RWPE1 (cell line): ENCODE results near the gene TMEM31.

Experiments
- CTCF ChIA-PET: fragments of 350-600 bp; sonication (Branson Sonifier 250); formaldehyde crosslinking; extraction: SDS; loops from one replicate; lab custom pipeline; 2021; lab: Yijun Ruan, JAX
- POLR2A ChIA-PET: fragments of 400-600 bp; formaldehyde crosslinking; extraction: SDS; loops from one replicate; lab custom pipeline; 2020; ENCODE audit warnings: antibody characterized with exemption; ENCODE audit not compliant: low non-redundant PET; lab: Yijun Ruan, JAX
- DNase-seq: peaks from one replicate; pipeline ENCODE4 v3.0.0; 2012; ENCODE audit warnings: low spot score
- H3K27ac ChIP-seq: fragments of 450-650 bp; 2 replicates; pipeline ENCODE4 v1.5.1; 2017
- CTCF ChIP-seq: fragments of 450-650 bp; conservative IDR thresholded peaks from 2 replicates; pipeline ENCODE4 v1.5.1; 2017; ENCODE audit warnings: low read depth, mild to moderate bottlenecking

Gene TMEM31

DNA sequence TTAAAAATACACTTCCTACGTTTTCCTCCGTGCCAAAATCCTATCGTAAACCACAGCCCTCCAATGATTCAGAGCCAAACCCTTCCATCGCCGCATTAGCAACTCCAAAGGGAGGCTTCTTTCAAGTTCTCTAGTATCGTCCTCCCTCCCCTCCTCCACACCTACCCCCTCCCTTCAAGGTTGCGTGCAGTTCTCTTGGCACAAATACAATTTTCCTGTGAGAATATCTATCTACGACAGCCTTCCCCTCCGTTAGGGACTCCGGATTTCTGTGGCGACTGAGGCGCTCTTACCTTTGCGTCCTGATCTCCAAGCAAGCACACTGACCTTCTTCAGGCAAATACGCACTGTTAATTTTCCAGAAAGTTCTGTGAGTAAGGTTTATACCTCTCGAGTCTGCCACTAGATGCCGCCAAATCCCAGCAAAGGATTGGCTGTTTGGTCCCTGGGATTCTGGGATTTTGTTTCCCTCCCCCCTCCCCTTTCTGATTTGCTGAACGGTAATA, 23.0 kb upstream of the TMEM31 start:
- peak overlapping the region; percentile 93 for H3K27ac ChIP-seq
- POLR2A ChIA-PET: interaction anchor here (0.7 kb wide), 2 partner anchors 104 to 106 kb away, joined by 3 to 4 read pairs; no protein-coding TSS in a partner anchor
- CTCF ChIA-PET: interaction anchor here (0.6 kb wide), 1 partner anchor 248 kb away, joined by 3 read pairs; no protein-coding TSS in a partner anchor
- peak; percentile 47 for TF ChIP-seq CTCF
- DNase-seq: peak; percentile 39

- DNase-seq: no peak
- H3K27ac ChIP-seq: no peak overlapping the region
- ChIA-PET POLR2A (no interaction called here), CTCF (interaction anchor here (0.6 kb wide), 1 partner anchor 53 kb away, joined by 3 read pairs; no protein-coding TSS in a partner anchor)
- TF ChIP-seq CTCF: peak; percentile 65
Measured at GRCh38 chrX:103688946-103689345, 21.8 kb upstream of the TMEM31 start.

DNA sequence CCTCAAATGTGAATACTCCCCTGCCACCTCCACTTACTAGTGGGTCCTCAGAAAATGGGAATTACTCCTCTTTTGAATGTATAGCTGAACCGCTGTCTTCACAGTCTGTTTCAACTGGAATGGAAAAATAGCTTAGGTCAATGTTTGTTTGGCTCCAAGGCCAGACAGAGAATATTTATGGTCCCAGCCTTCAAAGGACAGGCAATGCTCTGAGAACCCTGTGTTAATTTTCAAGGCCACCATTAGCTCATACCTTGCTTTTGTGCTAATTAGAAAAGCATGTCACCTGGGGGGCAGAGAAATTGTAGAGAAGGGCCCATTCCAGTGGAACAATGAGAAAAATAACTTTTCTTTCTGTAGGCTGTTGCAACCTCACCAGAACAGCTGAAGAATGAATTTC, 19.6 kb upstream of the TMEM31 start:
- POLR2A ChIA-PET: no interaction called here
- CTCF ChIA-PET: no interaction called here
- H3K27ac ChIP-seq: no peak overlapping the region
- no peak for DNase-seq
- TF ChIP-seq CTCF: no peak

GRCh38 chrX:103697687-103698086, 13.0 kb upstream of the TMEM31 start:
- no peak for DNase-seq
- ChIA-PET POLR2A (no interaction called here), CTCF (no interaction called here)
- TF ChIP-seq CTCF: no peak
- no peak overlapping the region for H3K27ac ChIP-seq

DNA sequence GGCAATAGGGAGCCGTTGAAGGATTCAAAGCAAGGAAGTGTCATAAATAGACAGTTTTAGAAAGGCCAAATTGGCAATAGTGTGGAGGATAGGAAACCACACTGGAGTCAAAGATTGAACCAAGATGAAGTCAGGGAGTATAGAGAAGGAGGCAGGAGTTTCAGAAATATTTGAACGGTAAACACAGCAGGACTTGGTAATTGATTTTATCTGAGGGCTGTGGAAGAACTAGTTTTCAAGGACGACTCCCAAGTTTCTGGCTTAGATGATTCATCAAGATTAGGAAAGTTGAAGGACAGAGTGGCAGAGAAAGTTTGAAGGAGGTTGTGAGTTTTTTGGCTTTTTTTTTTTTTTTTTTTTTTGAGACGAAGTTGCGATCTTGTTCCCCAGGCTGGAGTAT, 11.5 kb upstream of the TMEM31 start:
- no peak for TF ChIP-seq CTCF
- no peak for DNase-seq
- H3K27ac ChIP-seq: no peak overlapping the region
- POLR2A ChIA-PET: no interaction called here
- CTCF ChIA-PET: no interaction called here

DNA sequence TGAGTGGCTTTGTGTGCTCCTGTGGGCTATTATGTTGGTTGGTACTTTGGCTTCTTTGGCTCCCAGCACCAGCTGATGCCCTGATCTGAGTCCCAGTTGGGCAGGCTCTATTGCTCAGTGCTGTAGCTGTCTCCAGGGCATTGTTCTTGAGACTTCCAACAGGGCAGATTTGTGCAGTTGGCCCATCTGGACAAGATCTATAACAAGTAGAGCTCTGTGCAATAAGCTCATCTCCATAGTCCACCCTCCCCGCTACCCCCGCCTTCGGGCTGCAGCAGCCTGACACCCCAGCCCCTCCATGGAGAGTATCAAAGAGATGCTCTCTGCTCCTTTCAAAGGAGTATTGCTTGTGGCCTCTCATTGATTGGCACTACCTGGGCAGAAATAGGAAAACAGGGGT, 5.8 kb upstream of the TMEM31 start:
- TF ChIP-seq CTCF: no peak
- no peak overlapping the region for H3K27ac ChIP-seq
- ChIA-PET POLR2A (no interaction called here), CTCF (no interaction called here)
- no peak for DNase-seq
